ENCODE measurements around the gene EPN2. TPM values are rescaled to one million over a fixed set of nuclear protein-coding genes. Genes with fewer than 3 reads are reported as not detected.

The EPN2 gene
- total RNA-seq, 4 donors from 2014 or later, result 25.6 to 145 (median 84.1) TPM

DNA sequence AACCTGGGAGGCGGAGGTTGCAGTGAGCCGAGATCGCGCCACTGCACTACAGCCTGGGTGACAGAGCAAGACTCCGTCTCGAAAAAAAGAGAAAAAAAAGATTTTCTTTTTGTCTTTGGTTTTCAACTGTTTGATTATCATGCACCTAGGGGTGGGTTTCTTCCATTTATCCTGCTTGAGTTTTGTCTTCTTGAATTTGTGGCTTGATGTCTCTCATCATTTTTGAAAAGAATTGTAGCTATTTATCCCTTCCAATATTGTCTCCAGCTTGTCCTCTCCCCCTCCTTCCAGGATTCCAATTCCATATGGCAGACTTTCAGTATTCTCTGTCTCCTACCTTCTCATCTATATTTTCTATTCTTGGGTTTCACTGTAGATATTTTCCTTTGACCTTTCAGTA lies 117.6 kb downstream of the EPN2 start:
- TF ChIP-seq POLR2A (IDR thresholded peaks at IDR 0.05), result no peak
- TF ChIP-seq, protein P1, sequence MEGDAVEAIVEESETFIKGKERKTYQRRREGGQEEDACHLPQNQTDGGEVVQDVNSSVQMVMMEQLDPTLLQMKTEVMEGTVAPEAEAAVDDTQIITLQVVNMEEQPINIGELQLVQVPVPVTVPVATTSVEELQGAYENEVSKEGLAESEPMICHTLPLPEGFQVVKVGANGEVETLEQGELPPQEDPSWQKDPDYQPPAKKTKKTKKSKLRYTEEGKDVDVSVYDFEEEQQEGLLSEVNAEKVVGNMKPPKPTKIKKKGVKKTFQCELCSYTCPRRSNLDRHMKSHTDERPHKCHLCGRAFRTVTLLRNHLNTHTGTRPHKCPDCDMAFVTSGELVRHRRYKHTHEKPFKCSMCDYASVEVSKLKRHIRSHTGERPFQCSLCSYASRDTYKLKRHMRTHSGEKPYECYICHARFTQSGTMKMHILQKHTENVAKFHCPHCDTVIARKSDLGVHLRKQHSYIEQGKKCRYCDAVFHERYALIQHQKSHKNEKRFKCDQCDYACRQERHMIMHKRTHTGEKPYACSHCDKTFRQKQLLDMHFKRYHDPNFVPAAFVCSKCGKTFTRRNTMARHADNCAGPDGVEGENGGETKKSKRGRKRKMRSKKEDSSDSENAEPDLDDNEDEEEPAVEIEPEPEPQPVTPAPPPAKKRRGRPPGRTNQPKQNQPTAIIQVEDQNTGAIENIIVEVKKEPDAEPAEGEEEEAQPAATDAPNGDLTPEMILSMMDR (IDR thresholded peaks at IDR 0.05), result no peak
- Histone ChIP-seq H3K9me3 (no peaks in the 10 kb centered on the region), H3K4me3 (no peak overlapping the region), H3K36me3 (no peaks in the 10 kb centered on the region), H3K27me3 (no peaks in the 10 kb centered on the region), H3K27ac (no peak overlapping the region), H3K4me1 (no peaks in the 10 kb centered on the region)
- intact Hi-C loops (cut with DNase I; ENCODE audit: low total_unique reads), result no loop called here
- DNase-seq, result no peak

DNA sequence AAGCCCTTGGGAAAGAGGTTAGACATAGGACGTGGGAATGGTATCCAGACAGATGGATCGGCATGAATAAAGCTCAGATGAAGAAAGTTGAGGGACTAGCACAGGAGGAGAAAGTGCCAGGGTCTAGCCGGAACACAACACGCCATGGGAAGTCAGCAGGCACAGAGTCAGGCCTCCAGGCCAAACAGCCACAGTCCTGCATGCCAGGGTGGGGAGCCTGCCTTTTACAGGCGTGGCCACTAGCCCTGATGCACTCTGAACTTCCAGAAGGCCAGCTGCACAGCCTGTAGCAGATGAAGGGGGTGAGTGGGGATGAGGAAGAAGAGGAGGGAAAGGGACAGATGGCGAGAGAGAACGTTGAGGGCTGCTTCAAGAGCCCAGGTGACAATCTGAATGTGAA lies 120.2 kb downstream of the EPN2 start:
- TF ChIP-seq POLR2A (IDR thresholded peaks at IDR 0.05), result no peak
- TF ChIP-seq, protein P1 (IDR thresholded peaks at IDR 0.05), result no peak
- Histone ChIP-seq H3K4me3 (no peak overlapping the region), H3K36me3 (no peaks in the 10 kb centered on the region), H3K4me1 (no peaks in the 10 kb centered on the region), H3K27ac (no peak overlapping the region), H3K9me3 (no peaks in the 10 kb centered on the region), H3K27me3 (no peaks in the 10 kb centered on the region)
- DNase-seq, result no peak
- intact Hi-C loops (cut with DNase I; ENCODE audit: low total_unique reads), result no loop called here

DNA sequence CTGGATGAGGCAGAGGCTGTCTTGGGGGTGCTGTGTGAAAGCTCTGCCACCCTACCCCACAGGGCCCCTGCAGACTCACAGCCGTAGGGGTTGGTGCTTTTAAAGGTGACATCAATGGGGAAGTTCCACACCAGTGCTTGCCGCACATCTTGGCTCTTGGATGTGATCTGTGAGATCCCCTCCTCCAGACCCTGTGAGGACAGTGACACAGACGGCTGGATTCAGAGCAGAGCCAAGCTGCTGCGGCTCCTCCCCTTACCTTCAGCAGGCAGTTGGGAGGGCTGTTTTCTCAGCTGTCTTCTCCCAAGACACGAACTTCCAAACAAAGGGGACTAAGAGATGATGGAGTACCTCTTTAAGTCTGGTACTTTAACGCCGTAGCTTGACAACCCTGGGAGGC lies 120.6 kb downstream of the EPN2 start:
- H3K36me3 ChIP-seq, result no peaks in the 10 kb centered on the region
- H3K27me3 ChIP-seq, result no peaks in the 10 kb centered on the region
- no peak overlapping the region for H3K27ac ChIP-seq
- H3K9me3 ChIP-seq, result no peaks in the 10 kb centered on the region
- intact Hi-C loops (cut with DNase I; ENCODE audit: low total_unique reads), result no loop called here
- no peak overlapping the region for H3K4me3 ChIP-seq
- no peak for DNase-seq
- H3K4me1 ChIP-seq, result no peaks in the 10 kb centered on the region
- no peak for TF ChIP-seq POLR2A (IDR thresholded peaks at IDR 0.05)
- TF ChIP-seq, protein P1 (IDR thresholded peaks at IDR 0.05), result no peak

DNA sequence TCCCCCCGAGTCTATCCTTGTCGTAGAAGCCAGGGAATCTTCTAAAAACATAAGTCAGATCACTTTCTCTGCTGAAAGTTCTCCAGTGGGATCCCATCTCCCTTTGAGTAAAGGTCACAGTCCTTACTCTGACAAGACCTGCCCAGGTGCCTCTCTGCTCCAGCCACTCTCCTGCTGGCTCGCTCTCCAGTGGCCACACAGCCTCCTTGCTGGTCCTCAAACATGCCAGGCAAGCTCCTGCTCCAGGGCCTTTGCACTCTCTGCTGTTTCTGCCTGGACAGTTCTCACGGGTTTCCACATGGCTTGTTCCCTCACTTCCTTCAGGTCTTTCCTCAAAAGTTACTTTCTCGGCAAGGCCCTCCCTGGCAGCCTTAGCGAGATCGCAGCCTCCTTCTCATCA lies 122.0 kb downstream of the EPN2 start:
- Histone ChIP-seq H3K9me3 (no peaks in the 10 kb centered on the region), H3K27ac (no peak overlapping the region), H3K4me1 (no peaks in the 10 kb centered on the region), H3K36me3 (no peaks in the 10 kb centered on the region), H3K27me3 (no peaks in the 10 kb centered on the region), H3K4me3 (no peak overlapping the region)
- DNase-seq, result no peak
- intact Hi-C loops (cut with DNase I; ENCODE audit: low total_unique reads), result no loop called here
- TF ChIP-seq, protein P1 (IDR thresholded peaks at IDR 0.05), result no peak
- no peak for TF ChIP-seq POLR2A (IDR thresholded peaks at IDR 0.05)

DNA sequence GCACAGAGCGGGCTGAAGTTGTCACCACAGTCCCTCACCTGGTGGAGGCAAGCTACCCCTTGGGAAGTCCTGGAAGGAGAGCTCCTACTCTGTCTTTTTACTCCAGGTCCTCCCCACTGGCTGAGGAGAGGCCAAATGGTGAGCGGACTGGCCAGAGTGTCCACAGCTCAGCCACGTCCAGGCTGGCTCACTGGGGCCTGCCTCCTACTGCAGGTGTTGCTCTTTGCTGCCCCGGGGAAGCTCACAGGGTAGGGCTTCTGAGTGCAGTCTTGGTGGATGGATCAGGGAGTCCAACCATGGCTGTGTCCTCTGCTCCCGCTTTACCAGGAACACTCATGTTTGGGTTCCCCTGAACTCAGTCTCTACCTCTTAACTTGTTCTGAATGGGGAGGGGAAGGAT lies 122.7 kb downstream of the EPN2 start:
- no peak for TF ChIP-seq POLR2A (IDR thresholded peaks at IDR 0.05)
- TF ChIP-seq, protein P1 (IDR thresholded peaks at IDR 0.05), result no peak
- Histone ChIP-seq H3K9me3 (no peaks in the 10 kb centered on the region), H3K27me3 (no peaks in the 10 kb centered on the region), H3K27ac (no peak overlapping the region), H3K36me3 (no peaks in the 10 kb centered on the region), H3K4me3 (no peak overlapping the region), H3K4me1 (no peaks in the 10 kb centered on the region)
- intact Hi-C loops (cut with DNase I; ENCODE audit: low total_unique reads), result no loop called here
- no peak for DNase-seq

Measured in uterus (tissue), 4 donors.